NCI-H128 (cell line): Measurements from ENCODE around the gene KLK10.
"Not testable (repeated sequence)": the region's sequence is repeated elsewhere in the genome, so short reads cannot be mapped to it uniquely, and the experiment has no call there.

Source experiments
- DNase-seq: peaks from one replicate; lab custom pipeline; 2025; ENCODE audit not compliant: unreplicated experiment; lab: John Stamatoyannopoulos, UW

The KLK10 gene

DNA sequence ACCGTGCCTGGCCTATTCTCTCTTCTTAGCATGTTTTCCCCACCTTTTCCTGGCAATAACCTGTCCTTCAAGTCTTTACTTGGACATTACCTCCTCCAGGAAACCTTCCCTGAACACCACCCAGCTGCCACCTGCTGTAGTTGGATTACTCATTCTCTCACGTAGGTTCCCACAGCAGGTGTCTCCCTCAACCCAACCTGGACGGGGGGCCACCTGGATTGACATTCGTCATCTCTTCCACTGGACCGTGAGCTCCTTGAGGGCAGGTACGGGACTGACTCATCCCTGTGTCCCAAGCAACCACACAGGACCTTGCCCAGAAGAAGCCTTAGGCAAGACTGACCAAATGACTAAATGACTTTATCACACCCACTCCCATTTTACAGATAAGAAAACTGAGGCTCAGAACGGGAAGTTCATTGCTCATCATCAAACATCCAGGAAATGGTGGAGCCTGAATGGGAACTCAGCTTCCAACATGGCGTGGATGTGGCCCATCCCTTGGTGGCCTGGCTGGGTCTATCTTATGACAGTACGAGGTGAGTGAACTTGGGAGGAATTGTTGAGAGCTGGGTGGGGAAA lies 46.6 kb downstream of the KLK10 start:
- no peak for DNase-seq

DNA sequence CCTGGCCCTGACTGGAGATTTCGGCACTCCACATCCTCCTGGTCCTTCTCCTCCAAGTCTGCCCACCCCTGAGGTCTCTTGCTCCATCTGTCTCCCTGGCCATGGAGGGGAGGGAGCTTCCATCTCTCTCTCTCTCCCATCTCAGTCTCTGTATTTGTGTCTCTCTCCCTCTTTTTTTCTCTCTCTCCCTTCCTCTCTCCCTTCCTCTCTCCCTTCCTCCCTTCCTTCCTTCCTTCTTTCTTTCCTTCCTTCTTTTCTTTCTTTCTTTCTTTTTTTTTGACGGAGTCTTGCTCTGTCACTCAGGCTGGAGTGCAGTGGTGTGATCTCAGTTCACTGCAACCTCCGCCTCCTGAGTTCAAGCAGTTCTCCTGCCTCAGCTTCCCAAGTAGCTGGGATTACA lies 49.7 kb downstream of the KLK10 start:
- not testable (repeated sequence) for DNase-seq

DNA sequence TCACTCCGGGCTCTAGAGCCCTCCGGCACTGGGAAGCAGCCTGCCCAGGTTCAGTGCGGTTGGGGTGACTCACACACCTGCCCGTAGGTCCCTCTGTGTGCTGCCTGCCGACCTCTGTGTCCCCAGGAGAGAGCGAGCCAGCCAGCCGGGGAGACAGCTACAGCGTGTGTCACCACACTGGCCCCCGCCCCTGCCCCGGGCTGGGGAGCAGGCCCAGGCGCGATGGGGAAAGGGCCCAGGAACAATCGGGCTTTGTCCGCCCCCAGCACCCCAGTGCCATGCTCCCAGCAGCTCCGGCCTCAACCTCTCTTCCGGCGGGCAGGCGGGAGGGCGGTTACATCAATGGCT lies 50.1 kb downstream of the KLK10 start, which contains the start of gene KLK6:
Gene KLK6 (minus strand): TSS at position 179 of the 348 bp plus-strand sequence. CDS start 1,487 bp downstream, outside the sequence.
- no peak for DNase-seq

DNA sequence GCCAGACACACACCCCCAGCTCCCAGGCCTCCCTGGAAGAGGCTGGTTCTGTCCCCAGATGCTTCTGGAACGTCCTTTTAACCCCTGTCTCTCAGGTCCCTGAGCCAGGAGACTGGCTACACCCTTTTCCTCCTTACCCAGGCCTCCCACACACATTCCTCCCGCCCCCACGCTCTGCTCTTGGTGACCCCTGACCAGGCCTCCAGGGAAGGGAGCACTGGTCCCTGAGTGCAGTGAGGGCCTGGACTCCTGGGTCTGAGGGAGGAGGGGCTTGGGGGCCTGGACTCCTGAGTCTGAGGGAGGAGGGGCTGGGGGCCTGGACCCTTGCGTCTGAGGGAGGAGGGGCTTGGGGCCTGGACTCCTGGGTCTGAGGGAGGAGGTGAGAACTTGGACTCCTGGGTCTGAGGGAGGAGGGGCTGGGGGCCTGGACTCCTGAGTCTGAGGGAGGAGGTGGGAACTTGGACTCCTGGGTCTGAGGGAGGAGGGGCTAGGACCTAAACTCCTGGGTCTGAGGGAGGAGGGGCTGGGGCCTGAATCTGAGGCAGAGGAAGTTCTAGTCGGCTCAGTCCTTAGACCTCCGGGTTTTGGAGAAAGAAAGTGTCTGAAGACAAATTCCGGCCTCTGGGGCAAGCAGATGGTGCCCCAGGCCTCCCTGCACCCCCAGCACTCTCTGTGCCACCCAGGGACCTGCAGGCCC lies 50.6 kb downstream of the KLK10 start:
- DNase-seq: no peak

DNA sequence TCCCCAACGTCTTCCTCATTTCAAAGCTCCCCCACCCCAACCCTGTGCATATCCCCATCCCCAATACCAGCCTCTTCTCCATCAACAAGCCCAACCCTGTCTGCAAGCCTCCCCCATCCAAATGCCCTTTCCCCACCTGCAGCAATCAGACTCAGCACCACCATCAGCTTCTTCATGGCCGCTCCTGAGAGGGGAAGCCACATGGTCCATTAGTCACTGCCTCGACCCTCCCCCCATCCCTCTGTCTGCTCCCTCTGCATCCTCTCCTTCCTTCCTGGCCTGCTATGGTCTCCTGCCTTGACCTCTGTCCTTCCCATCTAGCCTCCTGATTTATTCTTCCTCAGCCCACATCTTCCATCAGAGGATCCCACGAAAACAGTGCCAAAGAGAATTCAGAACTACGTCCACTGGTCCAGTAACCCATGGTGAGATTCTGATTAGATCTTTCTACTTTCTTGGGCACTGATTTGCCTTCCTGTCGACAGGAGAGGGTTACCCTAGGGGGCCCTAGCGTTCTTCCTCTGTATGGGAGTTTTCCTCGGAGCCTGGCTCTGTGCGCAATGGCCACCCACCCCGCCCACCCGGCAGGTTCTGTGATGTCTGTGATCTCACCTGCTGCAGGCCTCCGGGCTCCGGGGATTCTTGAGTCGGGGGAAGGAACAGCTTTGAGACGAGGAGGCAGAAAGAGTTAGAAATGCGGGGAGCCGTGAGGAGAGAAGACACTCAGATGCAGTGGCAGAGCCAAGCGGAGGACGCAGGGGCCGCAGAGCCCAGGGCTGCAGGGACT lies 51.4 kb downstream of the KLK10 start:
- DNase-seq: no peak

DNA sequence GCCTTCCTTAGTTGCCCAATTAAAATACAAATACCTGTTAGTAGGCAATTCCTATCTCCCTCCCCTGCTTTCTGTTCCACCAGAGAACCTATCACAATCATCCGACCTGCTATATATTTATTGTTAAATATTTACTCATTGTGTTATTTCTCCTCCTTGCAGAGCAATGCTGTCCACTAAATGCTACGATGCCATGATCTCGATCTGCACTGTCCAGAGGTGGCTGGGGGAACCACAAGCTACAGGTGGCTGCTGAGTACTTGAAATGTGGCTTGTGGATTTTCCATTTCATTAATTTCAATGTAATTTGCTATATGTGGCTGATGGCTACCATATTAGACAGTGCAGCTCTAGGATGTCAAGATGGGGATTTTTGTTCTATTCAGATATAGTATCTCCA lies 55.2 kb downstream of the KLK10 start:
- no peak for DNase-seq

DNA sequence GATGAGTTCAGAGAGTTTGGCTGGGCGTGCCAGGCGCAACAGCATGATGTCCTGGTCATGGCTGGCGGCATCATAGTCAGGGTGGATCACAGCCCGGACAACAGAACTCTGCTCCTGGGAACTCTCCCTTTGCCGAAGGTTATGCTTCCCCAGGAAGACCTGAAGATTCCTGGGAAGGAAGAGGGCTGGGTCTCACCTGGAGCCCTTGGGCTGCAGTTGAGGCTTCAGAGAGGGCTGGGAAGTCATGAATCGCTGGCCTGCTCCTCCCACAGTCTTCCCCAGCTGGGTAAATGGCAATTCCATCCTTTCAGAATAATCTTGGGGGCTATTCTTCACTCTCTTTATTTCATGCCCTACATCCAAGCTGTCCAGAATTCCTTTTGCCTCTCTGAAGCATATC lies 56.1 kb downstream of the KLK10 start:
- no peak for DNase-seq
